ENCODE measurements around the gene GASK1A.

GRCh38 chr3:43106293-43106628 is 127.2 kb downstream of the GASK1A start:
- TF ChIP-seq ETV6 (conservative IDR thresholded peaks at IDR 0.05 in 1 of 2, IDR thresholded peaks at IDR 0.05 in 1 of 2; ENCODE audit: borderline replicate concordance in 1 of 2, low read depth in 1 of 2): no peak
- no peak for TF ChIP-seq SMAD1 (IDR thresholded peaks at IDR 0.05; ENCODE audit: low read depth, partially characterized antibody)
- no peak for TF ChIP-seq CTCF (IDR thresholded peaks at IDR 0.05 in 2 of 3, conservative IDR thresholded peaks at IDR 0.05 in 1 of 3; ENCODE audit: control insufficient read depth in 2 of 3, extremely low read depth in 1 of 3, insufficient read depth in 1 of 3, low read depth in 3 of 3, low read length in 3 of 3)

Measured in GM12878 (cell line).